Inflammatory macrophage treated with lipopolysaccharide for 4 hours (primary cell): ENCODE results near the gene EMILIN2.
"Not testable (repeated sequence)": the region's sequence is repeated elsewhere in the genome, so short reads cannot be mapped to it uniquely, and the experiment has no call there.

ENCODE experiments used
- DNase-seq: peaks from one replicate; pipeline ENCODE4 v3.0.0-alpha.2; 2020

The EMILIN2 gene

DNA sequence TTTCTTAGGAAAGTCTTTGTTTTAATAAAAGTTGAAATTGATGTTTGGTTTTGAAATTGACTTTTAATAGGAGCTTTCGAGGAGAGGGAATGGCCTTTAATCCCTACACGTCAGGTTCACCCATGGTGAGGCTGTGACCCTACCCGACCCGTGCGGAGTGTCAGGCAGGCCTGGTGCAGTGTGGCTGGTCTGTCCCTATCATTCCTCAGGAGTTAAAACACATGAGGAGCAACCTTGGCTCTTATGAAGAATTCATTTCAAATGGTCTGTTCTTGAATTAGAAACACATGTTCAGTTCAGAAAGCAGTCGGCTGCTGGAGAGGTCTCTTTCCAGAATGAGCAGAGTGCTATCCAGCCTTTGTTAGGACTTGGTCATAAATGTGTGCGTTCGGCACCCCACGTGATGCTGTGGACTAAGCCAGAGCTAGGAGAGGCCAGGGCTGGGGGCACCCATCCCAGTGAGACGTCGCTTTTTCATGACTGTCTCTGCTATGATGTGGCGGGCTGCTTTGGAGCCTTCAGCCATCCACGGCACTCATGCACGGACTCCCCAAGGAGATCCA is 54.7 kb downstream of the EMILIN2 start:
- DNase-seq, result no peak

DNA sequence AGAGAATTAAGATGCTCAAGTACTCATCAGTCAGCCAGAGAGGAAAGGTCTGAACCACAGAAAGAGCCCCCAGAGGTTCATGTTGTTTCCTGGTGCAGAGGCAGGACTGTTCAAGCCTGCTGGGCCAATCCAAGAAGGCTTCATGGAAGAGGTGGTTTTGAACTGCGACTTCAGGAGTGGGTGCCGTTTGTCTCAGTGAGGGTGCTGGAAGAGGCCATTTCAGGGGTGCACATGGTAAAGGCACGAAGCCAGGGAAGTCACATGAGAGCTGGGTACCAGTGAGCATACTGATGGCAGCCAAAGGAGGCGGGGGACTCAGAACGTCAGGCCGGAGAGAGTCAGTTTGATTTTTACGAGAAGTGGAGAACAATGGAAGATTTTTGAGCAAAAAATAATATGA is 55.5 kb downstream of the EMILIN2 start:
- DNase-seq, result no peak

DNA sequence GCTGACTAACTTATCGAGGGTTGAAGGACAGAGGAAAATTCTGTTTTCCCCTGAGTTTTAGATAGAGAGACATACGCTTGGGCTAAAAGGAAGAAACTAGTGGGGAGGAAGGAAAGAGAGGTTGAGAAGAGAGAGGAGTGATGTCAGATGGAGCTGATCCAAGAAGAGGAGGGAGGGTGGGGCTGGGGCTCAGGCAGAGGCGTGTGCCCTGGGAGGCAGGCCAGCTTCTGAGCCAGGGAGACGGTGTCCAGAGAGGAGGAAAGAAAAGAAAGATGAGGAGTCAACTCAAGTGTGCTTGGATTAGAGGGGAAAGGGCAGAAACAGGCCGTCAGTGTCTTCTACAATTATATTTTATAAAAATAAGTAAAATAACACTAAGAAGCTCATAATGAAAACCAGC is 56.2 kb downstream of the EMILIN2 start:
- DNase-seq, result peak; percentile 47

DNA sequence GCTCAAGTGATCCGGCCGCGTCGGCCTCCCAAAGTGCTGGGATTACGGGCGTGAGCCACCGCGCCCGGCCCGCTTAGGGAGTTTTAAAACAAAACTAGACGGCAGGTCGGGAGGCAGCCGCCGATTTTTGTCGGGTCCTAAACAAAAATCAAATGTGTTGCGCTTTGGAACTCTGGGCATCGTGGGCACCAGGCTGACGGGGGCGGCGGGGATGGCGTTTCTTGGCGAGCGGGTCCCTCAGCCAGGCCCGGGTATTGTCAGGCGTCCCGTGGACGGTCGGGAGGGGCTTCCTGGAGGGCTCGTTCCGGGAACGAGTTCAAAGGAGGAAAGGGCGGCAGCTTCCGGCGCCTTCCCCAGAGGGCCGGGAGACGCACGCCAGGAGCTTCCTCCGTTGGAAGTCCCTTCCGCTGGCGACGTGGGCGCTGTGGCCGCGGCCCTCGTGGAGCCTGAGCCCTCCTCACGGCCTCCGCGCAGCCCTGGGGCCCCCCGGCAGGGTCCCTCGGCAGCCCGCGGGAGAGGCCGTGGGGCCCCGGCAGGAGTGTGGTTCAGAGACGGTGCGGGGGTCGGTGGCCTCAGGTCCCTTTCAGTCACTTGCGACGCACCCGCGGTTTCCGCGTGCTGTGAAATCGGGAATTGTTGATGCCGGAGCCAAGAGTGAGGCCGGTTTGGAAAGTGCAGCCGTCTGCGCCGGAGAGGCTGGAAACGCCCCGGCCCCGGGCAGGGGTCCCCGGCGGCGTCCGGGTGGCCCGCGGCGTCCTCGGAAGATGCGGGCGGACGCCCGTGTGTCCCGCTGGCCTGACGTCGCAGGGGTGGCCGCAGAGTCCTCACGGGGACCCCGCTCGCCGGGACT is 59.3 kb downstream of the EMILIN2 start:
- peak; percentile 75 for DNase-seq

DNA sequence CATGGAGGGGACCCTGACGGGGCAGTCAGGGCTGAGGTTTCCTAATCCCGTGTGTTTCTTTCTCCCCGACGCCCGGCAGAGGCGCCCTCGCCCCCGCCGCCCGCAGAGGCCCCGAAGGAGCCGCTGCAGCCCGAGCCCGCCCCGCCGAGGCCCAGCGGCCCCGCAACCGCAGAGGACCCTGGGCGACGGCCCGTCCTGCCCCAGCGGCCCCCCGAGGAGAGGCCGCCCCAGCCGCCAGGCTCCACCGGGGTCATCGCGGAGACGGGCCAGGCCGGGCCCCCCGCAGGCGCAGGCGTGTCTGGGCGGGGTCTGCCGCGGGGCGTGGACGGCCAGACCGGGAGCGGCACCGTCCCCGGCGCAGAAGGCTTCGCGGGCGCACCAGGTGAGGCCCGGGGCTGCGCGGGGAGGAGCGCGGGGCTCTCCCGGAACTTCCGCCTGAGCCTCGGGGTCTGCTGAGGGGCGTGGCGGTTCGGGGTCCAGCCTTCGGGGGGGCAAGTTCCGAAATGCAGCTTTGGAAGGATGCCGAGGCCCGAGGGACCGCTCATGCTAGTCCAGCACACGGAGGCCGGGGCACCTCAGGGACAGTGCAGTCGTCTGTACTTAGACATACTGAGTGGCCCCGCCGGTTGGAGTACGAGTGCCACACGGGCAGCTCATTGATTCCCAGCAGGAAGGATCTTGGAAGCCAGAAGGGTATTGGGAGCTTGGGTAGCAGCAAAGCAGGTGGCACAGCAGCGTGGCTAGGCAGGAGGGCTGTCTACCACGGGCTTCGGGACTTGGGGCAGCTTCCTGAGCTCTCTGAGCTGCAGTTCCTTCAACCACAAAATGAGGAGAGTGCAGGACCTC is 60.1 kb downstream of the EMILIN2 start:
- DNase-seq, result no peak

DNA sequence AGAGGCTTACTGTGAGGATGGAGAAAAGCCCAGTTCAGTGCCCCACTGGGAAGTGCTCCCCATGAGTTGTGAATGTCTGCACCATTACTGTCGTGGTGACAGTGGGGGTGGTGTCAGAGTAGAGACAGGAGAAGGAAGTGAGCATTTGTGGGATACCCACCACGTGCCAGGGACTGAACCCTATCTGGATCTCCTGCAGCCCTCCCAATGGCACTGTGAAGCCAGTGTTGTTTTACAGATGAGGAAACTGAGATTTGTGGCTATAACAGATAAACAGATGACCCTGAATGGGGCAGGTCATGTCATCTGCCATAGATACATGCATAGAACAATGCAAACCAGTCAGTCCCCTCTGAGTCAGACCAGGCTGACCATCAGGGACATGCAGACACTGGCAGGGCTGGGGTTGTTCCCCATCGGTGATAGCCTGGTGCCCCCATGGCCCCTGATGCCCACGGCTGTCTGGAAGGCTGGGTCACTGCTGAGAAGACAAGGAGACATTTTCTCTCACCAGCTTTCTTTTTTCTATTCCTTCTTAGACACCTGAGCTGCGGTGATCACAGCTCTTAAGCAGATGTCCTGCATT is 60.8 kb downstream of the EMILIN2 start:
- peak; percentile 57 for DNase-seq

DNA sequence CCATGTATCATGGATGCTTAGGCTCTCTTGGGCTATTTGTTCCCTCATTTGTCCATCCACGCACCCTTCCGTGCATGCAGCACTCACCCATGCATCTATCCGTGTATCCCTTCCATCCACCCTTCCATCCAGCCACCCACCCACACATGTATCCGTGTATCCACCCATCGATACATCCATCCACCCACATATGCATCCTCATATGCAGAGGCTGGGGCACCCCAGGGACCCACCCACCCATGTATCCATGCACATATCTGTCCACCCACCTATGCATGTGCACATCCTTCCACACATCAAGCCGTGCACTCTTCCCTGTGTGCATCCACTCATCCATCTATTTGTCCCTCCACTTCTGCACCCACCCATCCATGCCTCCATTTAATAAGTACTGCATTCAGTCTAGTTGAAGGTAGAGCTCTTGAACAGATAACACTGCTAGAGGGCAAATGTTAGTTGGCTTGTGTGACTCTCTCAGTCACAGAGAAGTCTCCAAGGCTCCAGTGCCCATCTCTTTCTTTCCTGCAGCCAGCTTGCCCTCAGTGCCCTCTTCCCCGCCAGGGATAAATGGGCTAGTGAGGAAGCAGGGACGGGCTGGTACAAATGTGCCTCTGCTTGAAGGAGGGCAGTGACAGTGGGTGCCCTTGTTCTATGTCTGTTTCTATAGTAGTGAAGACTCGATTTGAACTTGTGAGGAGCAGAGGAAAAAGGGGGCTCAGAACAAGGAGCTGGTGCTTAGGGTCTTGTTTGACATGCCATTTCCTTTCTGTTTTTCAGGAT is 61.5 kb downstream of the EMILIN2 start:
- no peak for DNase-seq

DNA sequence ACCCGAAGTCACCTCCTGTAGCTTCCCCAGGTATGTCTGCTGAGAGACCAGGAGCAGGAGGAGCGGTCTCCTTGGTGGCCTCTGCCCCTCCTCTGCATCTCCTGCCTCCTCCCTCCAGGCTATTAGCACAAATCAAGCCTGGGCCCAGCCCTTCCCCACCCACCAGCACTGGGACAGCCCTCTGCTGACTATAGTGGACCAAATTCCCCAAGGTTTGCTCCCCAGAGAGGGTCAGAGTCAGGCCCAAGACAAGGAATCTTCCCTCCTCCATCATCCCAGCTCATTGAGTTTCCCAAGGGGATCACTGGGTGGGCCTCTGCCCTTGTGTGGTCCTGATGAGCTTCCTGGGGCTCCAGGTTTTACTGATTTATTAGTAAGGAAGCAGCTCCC is 62.1 kb downstream of the EMILIN2 start:
- no peak for DNase-seq

DNA sequence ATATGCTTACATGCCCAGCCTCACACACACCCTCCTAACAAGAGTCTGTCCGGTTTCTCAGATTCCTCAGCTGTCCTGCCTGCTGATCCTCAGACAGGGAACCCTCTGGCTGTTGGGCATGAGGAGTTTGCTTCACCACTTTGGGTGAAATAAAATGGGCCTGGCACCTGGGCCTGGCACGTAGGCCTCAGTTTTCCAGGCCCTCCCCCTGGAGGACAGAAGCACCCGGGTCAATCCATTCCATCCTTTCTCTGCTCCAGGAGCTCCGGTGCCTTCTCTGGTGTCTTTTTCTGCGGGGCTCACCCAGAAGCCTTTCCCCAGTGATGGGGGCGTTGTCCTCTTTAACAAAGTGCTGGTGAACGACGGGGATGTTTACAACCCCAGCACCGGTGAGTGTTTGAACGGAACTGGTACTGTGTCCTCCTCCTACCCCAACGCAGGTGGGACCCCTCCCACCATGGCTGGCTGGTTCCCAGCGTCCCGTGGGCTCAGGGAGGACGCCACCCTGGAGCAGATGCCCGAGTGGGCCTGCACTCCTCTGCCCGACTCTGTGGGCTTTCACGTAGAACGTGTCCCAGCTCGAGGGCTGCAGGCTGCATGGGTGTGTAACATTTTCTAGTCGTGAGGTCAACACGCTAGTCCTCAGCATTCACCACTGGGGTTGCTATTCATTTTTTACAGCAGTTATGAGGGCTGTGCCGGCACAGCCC is 62.8 kb downstream of the EMILIN2 start:
- no peak for DNase-seq

DNA sequence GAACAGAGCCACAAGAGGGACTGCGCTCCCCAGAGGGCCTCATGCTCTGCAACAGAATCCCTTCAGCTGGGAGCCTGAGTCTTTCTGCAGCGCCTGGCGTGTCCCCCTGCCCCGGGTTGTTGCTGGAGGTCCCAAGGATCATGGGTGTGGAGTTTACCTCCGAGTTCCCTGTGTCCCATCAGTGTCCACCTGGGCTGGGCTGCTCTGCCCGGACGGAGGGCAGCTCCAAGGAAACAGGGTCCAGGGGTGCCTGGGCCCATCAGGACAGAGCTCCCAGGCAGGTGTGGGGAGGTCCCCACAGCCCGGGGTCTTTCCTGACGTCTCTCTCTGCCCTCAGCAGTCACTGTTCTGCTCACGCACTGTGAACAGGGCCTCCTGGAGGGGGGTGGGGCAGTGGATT is 63.5 kb downstream of the EMILIN2 start:
- DNase-seq, result no peak

DNA sequence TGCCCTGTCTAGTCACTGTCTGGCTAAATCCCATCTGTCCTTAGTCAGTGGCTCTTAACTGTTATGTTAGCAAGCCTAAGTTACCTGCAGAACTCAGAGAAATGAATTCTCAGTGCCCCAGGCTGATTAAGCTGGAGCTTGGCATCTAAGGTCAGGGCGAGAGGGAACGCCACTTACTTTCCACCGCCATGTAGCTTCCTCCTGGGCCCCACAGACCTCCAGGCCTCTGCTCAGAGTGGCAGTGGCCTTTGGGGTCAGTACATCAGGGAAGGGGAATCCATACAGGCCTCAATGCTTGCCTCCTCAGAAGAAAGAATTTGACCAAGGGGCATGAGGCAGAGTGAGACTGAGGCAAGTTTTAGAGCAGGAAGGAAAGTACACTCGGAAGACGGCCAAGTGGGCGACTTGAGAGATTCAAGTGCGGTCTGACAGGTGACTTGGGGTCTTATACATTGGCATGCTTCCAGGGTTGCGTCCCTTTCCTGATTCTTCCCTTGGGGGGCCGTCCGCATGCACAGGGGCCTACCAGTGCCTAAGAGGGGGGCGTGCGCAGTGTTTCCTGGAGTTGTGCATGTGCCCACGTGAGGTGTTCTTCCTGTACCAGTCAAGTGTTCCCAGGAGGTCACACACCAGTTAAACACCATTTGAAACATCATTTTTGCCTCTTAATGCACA is 64.1 kb downstream of the EMILIN2 start:
- DNase-seq, result no peak

DNA sequence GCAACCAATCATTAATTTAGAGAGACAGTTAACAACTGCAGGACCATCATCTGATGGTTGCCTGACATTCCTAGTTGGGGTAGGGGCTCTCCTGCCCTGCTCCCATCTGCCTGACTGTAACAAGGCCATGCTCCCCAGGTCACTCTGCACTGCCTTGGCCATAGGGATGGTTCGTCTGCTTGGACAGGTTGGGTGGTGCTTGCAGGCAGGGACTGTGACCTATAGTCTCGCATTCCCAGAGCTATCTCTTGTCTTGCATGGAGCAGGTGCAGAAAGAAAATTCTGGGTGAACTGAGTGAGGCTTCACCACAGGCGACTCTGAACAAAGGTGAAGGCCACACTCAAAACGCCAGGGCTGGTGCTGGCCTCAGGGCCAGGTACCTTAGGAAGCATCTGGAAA is 64.7 kb downstream of the EMILIN2 start:
- DNase-seq, result no peak

DNA sequence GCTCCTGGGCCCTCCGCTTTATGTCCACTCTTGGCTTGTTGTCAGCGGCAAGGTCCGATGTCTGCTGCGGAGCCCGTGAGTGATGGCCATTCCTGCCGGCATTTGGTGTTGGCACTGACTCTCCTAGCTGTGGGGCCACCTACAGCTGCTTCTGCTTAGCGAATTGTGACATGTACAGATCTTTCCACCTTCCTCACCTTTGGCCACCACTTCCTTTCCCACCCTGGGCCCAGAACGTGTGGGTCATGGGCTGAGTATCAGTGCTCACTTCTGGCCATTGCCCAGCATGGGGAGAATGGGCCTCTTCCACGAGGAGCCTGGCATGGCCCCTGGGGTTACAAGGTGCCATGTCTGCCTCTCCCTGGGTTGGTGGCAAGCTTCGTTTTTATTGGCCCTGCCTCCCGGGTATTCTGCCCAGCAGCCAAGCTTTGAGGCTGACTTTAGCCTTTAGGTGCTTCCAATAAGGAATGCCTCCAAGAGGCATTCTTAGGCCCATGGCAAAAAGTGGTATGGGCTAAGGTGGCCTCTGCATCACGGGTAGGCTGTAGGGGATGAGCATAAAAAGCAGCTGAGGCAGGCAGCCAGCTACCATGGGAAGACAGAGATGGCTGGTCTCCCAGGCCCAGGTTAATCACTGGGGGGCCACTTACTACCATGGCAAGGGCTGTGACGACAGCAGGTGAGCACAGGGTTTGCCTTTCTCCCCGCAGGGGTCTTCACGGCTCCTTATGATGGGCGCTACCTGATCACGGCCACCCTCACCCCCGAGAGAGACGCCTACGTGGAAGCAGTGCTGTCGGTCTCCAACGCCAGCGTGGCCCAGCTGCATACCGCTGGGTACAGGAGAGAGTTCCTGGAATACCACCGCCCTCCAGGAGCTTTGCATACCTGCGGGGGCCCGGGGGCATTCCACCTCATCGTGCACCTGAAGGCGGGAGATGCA is 65.8 kb downstream of the EMILIN2 start:
- no peak for DNase-seq

DNA sequence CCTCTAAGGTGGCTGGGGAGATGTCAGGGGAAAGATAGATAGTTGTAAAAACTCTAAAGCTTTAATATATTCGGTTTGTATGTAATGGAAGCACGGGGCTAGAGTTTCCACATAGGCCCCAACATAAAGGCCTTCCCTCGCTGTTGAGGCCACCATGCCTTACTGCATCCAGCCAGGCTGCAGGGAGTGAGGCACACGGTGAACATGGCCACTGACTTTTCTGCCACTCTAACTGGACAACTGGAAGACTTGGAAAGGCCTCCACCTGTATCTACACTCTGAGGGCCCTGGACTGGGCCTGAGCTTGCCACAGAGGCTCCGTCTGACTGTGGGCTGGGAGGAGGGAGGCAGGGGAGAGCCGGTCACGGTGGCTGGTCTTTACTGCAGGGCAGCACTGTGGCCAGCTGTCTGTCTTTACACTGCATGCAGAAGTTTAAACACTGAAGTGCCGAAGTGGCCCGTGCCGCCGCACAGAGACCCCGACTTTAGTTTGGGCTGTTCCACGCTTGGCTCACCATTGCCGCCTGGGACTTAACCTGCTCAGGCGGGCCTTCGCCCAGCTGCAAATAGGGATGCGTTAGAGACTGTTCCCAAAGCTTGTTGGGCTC is 66.7 kb downstream of the EMILIN2 start:
- DNase-seq, result no peak

DNA sequence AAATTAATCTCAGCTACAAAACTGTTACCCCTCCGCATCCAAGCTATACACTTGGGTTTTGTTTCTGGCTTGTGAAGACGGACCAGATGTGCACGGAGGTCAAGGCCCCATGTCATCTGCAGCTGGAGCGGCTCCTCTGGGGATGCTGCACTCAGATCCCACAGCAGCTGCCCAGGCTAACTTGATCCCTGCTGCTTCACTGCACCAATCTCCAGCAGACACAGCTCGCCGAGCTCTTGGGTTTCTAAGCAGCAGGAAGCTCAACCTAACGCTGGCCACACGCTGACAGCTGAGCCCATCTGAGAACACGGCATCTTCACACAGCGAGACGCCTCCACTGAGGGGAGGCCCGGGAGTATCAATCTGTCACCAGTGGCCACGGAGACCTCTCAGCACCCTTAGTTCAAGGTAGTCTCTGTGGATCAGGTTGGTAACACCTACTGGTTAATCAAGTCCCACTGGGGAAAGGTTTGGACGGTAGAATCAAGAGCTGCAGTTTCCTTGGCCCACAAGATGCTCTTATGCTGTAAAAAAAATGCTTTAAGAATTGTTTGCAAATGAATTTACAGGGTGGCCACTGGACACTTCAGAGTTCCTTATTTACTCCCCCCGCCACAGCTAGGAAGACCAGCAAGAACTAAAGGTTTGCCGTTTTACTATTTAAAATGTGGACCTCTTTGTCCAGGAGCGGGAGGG is 67.5 kb downstream of the EMILIN2 start:
- no peak for DNase-seq

DNA sequence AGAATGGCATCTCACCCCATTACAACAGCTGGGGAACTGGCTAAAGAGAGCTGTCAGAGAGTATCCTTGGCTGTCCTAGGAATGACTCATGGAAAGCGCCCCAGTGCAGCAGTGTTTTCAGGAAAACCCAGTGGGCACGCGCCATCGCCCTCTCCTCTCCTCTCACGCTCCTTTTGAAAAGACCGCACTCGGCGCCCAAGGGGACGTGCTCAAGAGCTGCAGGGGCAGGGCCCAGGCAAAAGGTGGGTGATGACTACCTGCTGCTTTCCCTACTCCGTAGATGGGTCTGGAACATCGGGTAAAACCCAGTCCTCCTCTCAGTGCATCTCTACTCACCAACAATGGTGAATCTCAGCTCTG is 68.1 kb downstream of the EMILIN2 start:
- DNase-seq, result no peak

DNA sequence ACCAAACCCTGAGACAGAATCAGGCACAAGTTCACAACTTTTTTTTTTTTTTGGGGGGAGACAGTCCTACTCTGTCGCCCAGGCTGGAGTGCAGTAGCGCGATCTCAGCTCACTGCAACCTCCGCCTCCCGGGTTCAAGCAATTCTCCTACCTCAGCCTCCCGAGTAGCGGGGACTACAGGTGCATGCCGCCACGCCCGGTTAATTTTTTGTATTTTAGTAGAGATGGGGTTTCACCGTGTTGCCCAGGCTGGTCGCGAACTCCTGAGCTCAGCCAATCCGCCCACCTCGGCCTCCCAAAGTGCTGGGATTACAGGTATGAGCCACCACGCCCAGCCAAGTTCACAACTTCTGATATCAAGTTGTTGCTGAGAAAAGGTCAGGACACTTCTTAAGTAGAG is 68.7 kb downstream of the EMILIN2 start:
- DNase-seq, result not testable (repeated sequence)

DNA sequence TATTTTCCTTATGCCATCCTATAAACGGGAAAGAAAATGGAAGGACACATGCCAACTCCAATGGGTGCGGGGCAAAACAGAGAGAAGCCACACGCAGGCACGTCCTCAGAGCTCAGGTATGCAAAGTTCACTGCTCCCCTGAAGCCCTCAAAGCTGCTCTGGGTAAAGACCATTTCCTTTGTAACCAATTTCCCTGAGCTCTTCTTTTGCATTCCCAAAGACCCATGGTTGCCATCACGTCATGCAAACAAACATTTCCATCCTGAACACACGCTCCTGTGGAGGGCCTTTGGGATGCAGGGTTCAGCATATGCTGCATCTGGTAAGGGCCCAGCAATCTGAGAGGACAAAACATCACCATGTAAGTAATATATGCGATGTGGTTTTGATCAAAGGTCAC is 69.4 kb downstream of the EMILIN2 start:
- no peak for DNase-seq
